CD14-positive monocyte (primary cell): ENCODE results near the gene PRR16. TPM values are rescaled to one million over a fixed set of nuclear protein-coding genes. Genes with fewer than 3 reads are reported as not detected.

Experiments used
- DNase-seq, 3 donors: peaks; one replicate each; pipeline ENCODE4 v3.0.0-alpha.2; 2011 to 2022
- H2AFZ ChIP-seq: 2 replicates; pipeline ENCODE4 v1.6.0; 2012; ENCODE audit warnings: mild to moderate bottlenecking, low read depth, low read length, inconsistent platforms; ENCODE audit not compliant: insufficient read depth, poor library complexity, severe bottlenecking
- H3K27ac ChIP-seq, 2 donors: 1 replicate in 1 of 2; 2 replicates in 1 of 2; pipeline ENCODE4 v1.5.1; 2012 to 2013; ENCODE audit warnings: low read length in 2 of 2, control low read depth in 1 of 2, inconsistent platforms in 1 of 2, low read depth in 1 of 2, mild to moderate bottlenecking in 1 of 2
- H3K27me3 ChIP-seq, 2 donors: one replicate each; pipeline versions ENCODE4 v1.6.0 to v1.6.1; 2011 to 2013; ENCODE audit warnings: low read length in 2 of 2; ENCODE audit not compliant: control insufficient read depth in 2 of 2, insufficient read depth in 2 of 2
- H3K36me3 ChIP-seq, 2 donors: replicated peaks in 1 of 2; 1 replicate in 1 of 2; 2 replicates in 1 of 2; pipeline versions ENCODE4 v1.5.1 to v1.6.1; 2012 to 2013; ENCODE audit warnings: low read length in 2 of 2, control low read depth in 1 of 2, inconsistent platforms in 1 of 2, mild to moderate bottlenecking in 1 of 2; ENCODE audit not compliant: insufficient read depth in 2 of 2, control insufficient read depth in 1 of 2
- H3K4me1 ChIP-seq, 2 donors: 1 replicate in 1 of 2; 2 replicates in 1 of 2; pipeline versions ENCODE4 v1.5.1 to v1.6.1; 2012 to 2013; ENCODE audit warnings: low read length in 2 of 2, control low read depth in 1 of 2, inconsistent platforms in 1 of 2, mild to moderate bottlenecking in 1 of 2, moderate library complexity in 1 of 2; ENCODE audit not compliant: insufficient read depth in 2 of 2, control insufficient read depth in 1 of 2
- H3K4me2 ChIP-seq: replicated peaks from 2 replicates; pipeline ENCODE3; 2012; ENCODE audit warnings: low read length, moderate library complexity, mild to moderate bottlenecking; ENCODE audit not compliant: poor library complexity, severe bottlenecking; ENCODE audit errors: extremely low read depth
- H3K4me3 ChIP-seq, 3 experiments: fragments of 200-600 bp in 1 of 3; sonication (generic) in 1 of 3; replicated peaks in 1 of 3; 1 replicate in 2 of 3; 2 replicates in 1 of 3; pipeline ENCODE4 v1.5.1; 2011 to 2013; ENCODE audit warnings: low read length in 3 of 3, mild to moderate bottlenecking in 3 of 3, control low read depth in 2 of 3, low read depth in 2 of 3, inconsistent platforms in 1 of 3, moderate library complexity in 1 of 3
- H3K79me2 ChIP-seq: 2 replicates; pipeline ENCODE4 v1.6.0; 2012; ENCODE audit warnings: mild to moderate bottlenecking, control low read depth, inconsistent platforms, low read length, moderate library complexity; ENCODE audit not compliant: insufficient read depth
- H3K9ac ChIP-seq: 2 replicates; pipeline ENCODE4 v1.6.0; 2017; ENCODE audit warnings: low read length, mild to moderate bottlenecking; ENCODE audit not compliant: insufficient read depth, poor library complexity, severe bottlenecking
- H3K9me3 ChIP-seq, 2 donors: replicated peaks in 1 of 2; 1 replicate in 1 of 2; 2 replicates in 1 of 2; pipeline versions ENCODE4 v1.5.1 to v1.6.1; 2012 to 2013; ENCODE audit warnings: low read length in 2 of 2, control low read depth in 1 of 2; ENCODE audit not compliant: control insufficient read depth in 1 of 2, insufficient read depth in 1 of 2
- H4K20me1 ChIP-seq: 2 replicates; pipeline ENCODE4 v1.6.0; 2012; ENCODE audit warnings: mild to moderate bottlenecking, low read length, control low read depth, moderate library complexity; ENCODE audit not compliant: insufficient read depth
- H3K27ac Mint-ChIP-seq, 7 donors: one replicate each; pipeline ENCODE4 v1.8.0; 2020; ENCODE audit warnings: mild to moderate bottlenecking in 7 of 7, mixed read lengths in 7 of 7, moderate library complexity in 6 of 7, inconsistent platforms in 2 of 7
- H3K27me3 Mint-ChIP-seq, 3 donors: one replicate each; pipeline ENCODE4 v1.8.0; 2021 to 2022; ENCODE audit warnings: low read depth in 3 of 3, mild to moderate bottlenecking in 3 of 3, mixed read lengths in 3 of 3, moderate library complexity in 3 of 3, inconsistent platforms in 1 of 3
- H3K36me3 Mint-ChIP-seq, 2 donors: one replicate each; pipeline ENCODE4 v1.8.0; 2020; ENCODE audit warnings: mixed read lengths in 2 of 2, inconsistent platforms in 1 of 2, mild to moderate bottlenecking in 1 of 2
- H3K4me1 Mint-ChIP-seq: one replicate; pipeline ENCODE4 v1.8.0; 2020; ENCODE audit warnings: mild to moderate bottlenecking, mixed read lengths
- H3K4me3 Mint-ChIP-seq, 2 donors: one replicate each; pipeline ENCODE4 v1.8.0; 2020; ENCODE audit warnings: mild to moderate bottlenecking in 2 of 2, mixed read lengths in 2 of 2, moderate library complexity in 1 of 2
- H3K9me3 Mint-ChIP-seq, 7 donors: one replicate each; pipeline ENCODE4 v1.8.0; 2020 to 2022; ENCODE audit warnings: mixed read lengths in 7 of 7, mild to moderate bottlenecking in 6 of 7, moderate library complexity in 6 of 7, inconsistent platforms in 2 of 7
- WGBS: methylation state at CpG from one replicate; pipeline ENCODE4 v1.1.5; 2013; ENCODE audit warnings: missing lambda C conversion rate; ENCODE audit not compliant: insufficient coverage; 5-methylcytosine and 5-hydroxymethylcytosine counted together
- intact Hi-C, 2 donors: fragments of 100-400 bp; cut with micrococcal nuclease; formaldehyde crosslinking; loops; one replicate each; pipeline versions ENCODE4 v1.15.0 to v1.15.1; 2023
- polyA plus RNA-seq, 3 donors: library from polyadenylated mRNA; depleted of rRNA in 1 of 3; unstranded in 2 of 3; stranded (reverse) in 1 of 3; fragments of 300-500 nt in 2 of 3; fragments of >200 nt in 1 of 3; fragmentation: Illumina TruSeq in 2 of 3; gene quantifications; 1 replicate in 2 of 3; 2 replicates in 1 of 3; pipeline ENCODE4 v1.2.3, GENCODE V29; 2012 to 2021
- TF ChIP-seq, protein P1 (sequence below): fragments of 200-600 bp; IDR thresholded peaks from one replicate; pipeline ENCODE4 v1.8.0; 2022; ENCODE audit warnings: antibody characterized with exemption, mild to moderate bottlenecking

The PRR16 gene
- polyA plus RNA-seq, 3 donors, result 0.14 to 0.74 (median 0.56) TPM

DNA sequence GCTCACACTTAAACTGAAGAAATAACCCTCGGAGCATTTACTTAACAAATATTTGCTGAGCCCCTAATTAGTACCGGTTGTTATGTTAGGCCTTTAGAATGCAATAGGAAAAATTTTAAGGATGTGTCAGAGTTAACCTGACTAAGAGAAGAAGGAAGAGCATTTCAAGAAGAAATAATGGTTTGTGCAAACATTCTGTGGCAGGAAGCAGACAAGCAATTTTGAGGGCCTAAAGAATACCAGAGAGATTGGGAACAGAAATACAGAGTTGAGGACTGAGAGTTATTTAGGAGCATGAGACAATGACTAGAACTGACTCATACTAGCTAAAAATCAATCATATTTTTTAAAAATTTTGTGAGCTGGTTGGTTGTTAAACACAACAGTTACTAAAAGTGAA is 218.8 kb downstream of the PRR16 start:
- Mint-ChIP-seq H3K27me3 (no peaks in the 10 kb centered on the region), H3K4me3 (no peak overlapping the region), H3K27ac (no peak overlapping the region), H3K4me1 (no peaks in the 10 kb centered on the region), H3K36me3 (no peaks in the 10 kb centered on the region), H3K9me3 (peaks cover 0 to 1% (median 0%) of the 10 kb centered on the region in 7 donors)
- no peak for DNase-seq
- intact Hi-C loops, result no loop called here
- H3K4me3 ChIP-seq, result no peak overlapping the region
- no peaks in the 10 kb centered on the region for H3K36me3 ChIP-seq
- H3K27me3 ChIP-seq, result no peaks in the 10 kb centered on the region
- TF ChIP-seq, protein P1, sequence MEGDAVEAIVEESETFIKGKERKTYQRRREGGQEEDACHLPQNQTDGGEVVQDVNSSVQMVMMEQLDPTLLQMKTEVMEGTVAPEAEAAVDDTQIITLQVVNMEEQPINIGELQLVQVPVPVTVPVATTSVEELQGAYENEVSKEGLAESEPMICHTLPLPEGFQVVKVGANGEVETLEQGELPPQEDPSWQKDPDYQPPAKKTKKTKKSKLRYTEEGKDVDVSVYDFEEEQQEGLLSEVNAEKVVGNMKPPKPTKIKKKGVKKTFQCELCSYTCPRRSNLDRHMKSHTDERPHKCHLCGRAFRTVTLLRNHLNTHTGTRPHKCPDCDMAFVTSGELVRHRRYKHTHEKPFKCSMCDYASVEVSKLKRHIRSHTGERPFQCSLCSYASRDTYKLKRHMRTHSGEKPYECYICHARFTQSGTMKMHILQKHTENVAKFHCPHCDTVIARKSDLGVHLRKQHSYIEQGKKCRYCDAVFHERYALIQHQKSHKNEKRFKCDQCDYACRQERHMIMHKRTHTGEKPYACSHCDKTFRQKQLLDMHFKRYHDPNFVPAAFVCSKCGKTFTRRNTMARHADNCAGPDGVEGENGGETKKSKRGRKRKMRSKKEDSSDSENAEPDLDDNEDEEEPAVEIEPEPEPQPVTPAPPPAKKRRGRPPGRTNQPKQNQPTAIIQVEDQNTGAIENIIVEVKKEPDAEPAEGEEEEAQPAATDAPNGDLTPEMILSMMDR, result no peak
- H3K4me1 ChIP-seq, result no peaks in the 10 kb centered on the region
- no peaks in the 10 kb centered on the region for H4K20me1 ChIP-seq
- H3K9ac ChIP-seq, result no peak overlapping the region
- H3K9me3 ChIP-seq, result no peaks in the 10 kb centered on the region
- H3K79me2 ChIP-seq, result no peaks in the 10 kb centered on the region
- no peak overlapping the region for H3K4me2 ChIP-seq
- H2AFZ ChIP-seq, result no peak overlapping the region
- no CpG with 5 or more reads among the region's 2 CpGs for WGBS
- H3K27ac ChIP-seq, result no peak overlapping the region

DNA sequence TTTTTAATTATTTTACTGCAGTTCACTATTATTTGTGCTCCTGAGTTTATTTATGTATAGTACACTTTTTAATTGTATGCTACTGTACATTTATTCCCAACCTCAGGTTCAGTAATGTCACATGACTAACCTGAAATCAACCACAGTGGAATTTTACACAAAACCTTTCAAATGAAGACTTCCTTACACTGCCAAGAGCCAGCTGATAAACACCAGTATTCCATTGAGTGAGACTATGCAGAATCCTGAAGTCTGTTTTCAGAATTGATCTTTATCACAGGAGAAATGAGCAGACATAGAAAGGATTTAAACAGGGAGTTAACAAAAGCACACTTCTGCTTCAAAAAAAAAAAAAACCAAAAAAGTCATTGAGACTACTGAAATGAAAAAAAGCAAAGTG is 219.5 kb downstream of the PRR16 start:
- H3K9ac ChIP-seq, result no peak overlapping the region
- no peaks in the 10 kb centered on the region for H3K36me3 ChIP-seq
- no peaks in the 10 kb centered on the region for H3K79me2 ChIP-seq
- H3K27me3 ChIP-seq, result no peaks in the 10 kb centered on the region
- no peak overlapping the region for H3K27ac ChIP-seq
- Mint-ChIP-seq H3K27me3 (no peaks in the 10 kb centered on the region), H3K4me3 (no peak overlapping the region), H3K36me3 (no peaks in the 10 kb centered on the region), H3K9me3 (no peaks in the 10 kb centered on the region), H3K4me1 (no peaks in the 10 kb centered on the region), H3K27ac (no peak overlapping the region)
- H3K4me1 ChIP-seq, result no peaks in the 10 kb centered on the region
- TF ChIP-seq, protein P1, result no peak
- intact Hi-C loops, result no loop called here
- no peak overlapping the region for H3K4me2 ChIP-seq
- H3K4me3 ChIP-seq, result no peak overlapping the region
- H2AFZ ChIP-seq, result no peak overlapping the region
- no peak for DNase-seq
- no peaks in the 10 kb centered on the region for H3K9me3 ChIP-seq
- no peaks in the 10 kb centered on the region for H4K20me1 ChIP-seq
